ENCODE data around the gene CABCOCO1. TPM values are rescaled to one million over a fixed set of nuclear protein-coding genes. Genes with fewer than 3 reads are reported as not detected.

The CABCOCO1 gene
- total and polyA plus RNA-seq, 9 of the 15 experiments (the other 6 are each of a cell fraction or from before 2014, with no cell fraction given) = 0.04 TPM; not detected in 8

- peak; percentile 32; the same call in 1 of the 2 replicates for TF ChIP-seq MGA (IDR thresholded peaks at IDR 0.05)
- TF ChIP-seq CTCF (IDR thresholded peaks at IDR 0.05 in 2 of 3, conservative IDR thresholded peaks at IDR 0.05 in 1 of 3; ENCODE audit: insufficient read depth in 2 of 3, low read depth in 1 of 3, low read length in 3 of 3) = peak; percentile 53 to 70 (median 55)
- TF ChIP-seq NRF1 (conservative IDR thresholded peaks at IDR 0.05 in 1 of 2, IDR thresholded peaks at IDR 0.05 in 1 of 2) = peak; percentile 66 to 70
These were observed 132.8 kb downstream of the CABCOCO1 start (continued) for GRCh38 chr10:61795551-61795950.

Data from K562 (cell line).